Activated CD4-positive, CD25-positive, alpha-beta regulatory T cell treated with anti-CD3 and anti-CD28 coated beads, Interleukin-2, amount 50 U/mL, for 72 hours (primary cell): ENCODE measurements around the gene SPSB1.

Experiments used
- DNase-seq: peaks from one replicate; pipeline ENCODE4 v3.0.0; 2021

Gene SPSB1

GRCh38 chr1:9397997-9398526 is 105.4 kb downstream of the SPSB1 start:
- DNase-seq = no peak

- DNase-seq = no peak
Observed at GRCh38 chr1:9399510-9400424, 107.1 kb downstream of the SPSB1 start.

GRCh38 chr1:9400425-9401079 is 107.9 kb downstream of the SPSB1 start:
- DNase-seq = no peak

DNA sequence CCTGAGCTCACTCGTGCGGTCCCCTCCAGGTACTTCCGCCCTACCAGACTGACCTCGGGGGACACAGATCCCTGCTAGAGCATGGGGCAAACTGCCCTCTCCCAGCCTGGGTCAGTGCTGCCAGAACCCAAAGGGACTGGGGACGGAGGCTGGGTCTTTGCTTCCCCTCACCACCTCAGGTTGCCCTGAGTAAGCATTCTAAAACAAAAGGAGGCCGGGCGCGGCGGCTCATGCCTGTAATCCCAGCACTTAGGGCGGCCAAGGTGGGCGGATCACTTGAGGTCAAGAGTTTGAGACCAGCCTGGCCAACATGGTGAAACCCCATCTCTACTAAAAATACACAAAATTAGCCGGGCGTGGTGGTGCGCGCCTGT is 108.4 kb downstream of the SPSB1 start:
- DNase-seq = no peak

- DNase-seq = no peak
Observed at GRCh38 chr1:9402256-9402616, 109.5 kb downstream of the SPSB1 start.

DNA sequence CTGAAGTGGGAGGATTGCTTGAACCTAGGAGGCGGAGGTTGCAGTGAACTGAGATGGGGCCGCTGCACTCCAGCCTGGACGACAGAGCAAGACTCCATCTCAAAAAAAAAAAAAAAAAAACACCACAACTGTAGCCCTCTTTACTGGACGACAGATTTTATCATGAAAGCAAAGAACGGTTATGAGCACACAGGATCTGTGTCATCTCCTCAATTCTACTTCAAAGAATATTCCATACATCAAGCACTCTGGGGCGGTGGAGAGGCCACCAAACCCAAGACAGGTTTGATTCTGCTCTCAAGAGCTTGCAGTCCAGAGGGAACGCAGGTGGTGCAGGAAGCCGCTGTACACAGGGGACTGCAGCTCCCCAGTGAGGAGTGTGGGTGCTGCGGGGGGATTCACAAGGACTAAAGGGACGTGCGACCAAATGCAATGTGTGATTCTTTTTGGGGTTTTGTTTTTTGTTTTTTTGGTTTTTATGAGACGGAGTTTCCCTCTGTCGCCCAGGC is 110.1 kb downstream of the SPSB1 start:
- DNase-seq = no peak

DNA sequence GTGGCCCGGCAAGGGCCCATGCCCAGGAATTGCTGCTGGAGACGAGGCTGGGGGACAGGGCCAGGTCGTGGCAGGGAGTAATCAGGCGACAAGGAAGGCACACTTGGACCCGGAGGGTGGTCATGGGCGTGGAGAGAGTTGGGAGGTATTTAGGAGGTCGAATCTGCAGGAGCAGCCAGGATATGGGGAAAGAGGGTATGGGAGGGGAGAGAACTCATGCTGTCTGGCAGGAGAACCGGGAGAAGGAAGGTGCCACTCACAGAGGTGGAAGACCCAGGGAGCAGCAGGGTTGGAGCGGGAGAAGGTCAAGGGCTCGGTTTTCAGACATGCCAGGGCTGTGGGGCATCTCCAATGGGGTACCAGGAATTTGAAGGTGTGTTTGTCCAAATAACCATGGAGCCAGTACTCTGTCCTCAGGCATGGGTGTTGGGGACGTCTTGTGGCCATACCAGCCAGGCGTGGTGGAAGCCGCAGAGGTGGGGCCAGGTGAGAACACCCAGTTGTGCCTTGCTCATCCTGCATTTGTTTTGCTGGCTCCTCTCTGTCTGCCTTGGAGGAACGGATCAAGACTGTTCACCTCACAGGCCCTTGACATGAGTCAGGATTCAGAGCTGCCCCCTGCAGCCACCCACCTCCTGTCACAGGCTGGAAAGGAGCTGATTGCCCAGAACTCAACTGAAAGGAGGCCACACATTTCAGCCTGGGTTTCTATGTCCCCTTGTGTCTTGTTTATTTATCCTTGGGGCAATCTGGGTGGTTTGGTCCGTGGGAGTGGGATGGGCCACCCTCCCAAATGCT is 111.6 kb downstream of the SPSB1 start:
- DNase-seq = no peak

- DNase-seq = no peak
Observed at GRCh38 chr1:9406111-9406510, 113.4 kb downstream of the SPSB1 start.

DNA sequence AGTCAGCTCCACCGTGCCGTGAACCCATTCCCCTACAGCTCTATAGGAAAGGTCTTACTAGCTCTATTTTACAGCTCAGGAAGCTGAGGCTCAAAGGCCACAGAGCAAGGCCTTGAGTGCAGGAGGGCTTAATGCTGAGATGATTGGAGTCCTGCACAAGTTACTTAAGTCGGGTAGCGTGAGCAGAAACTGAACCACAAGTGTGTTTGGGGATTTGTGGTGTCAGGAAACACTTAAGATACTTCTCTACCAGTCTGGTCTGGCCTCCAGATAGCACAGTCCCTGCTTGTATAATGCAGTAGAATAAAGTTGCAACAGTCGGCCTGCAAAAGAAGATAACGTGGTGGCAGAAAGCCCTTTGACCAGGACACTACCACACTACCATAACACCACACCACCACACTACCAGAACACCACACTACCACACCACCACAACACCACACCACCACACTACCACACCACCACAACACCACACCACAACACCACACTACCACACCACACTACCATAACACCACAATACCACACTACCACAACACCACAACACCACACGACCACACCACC is 118.1 kb downstream of the SPSB1 start:
- no peak for DNase-seq

DNA sequence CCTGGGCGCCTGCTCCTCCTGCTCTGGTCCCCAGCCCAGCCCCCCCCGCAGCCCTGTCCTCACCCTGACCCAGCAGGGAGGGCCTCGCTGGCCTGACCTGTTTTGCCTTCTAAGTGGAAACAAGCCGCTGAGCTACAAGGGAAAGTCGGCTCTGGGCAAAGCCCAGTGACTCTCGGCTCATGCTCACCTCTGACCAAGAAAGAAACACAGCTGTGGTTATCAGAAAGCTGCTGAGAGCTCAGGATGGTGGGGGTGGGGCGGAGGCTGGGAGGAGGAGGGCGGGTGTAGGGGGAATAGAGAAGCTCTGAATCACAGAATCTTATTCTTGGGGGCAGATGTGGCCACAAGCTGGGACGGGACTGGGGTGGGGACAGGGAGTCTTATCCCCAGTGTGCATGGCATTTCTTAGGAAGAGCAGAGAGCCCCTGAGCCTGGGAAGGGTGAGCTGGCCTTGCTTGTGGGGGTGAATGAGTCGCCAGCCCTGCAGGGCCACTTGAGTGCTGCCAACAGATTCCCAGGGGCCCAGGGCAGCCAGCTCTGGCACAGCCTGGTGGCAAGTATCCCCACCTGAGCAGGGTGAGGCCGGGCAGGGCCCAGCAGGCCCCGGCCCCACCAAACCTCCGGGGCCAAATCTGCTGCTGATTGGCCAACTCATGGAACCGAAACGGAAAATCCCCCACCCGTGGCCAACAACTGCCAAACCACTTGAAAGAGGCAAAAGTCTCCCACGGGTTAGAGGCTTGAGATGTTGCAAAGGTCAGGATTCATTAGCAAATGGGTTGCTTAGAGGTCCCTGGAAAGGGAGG is 120.6 kb downstream of the SPSB1 start:
- peak; percentile 63 for DNase-seq

GRCh38 chr1:9413877-9414213 is 121.2 kb downstream of the SPSB1 start:
- DNase-seq = no peak

GRCh38 chr1:9416506-9416905 is 123.8 kb downstream of the SPSB1 start:
- DNase-seq = no peak

- DNase-seq = no peak
Observed at GRCh38 chr1:9416918-9417500, 124.3 kb downstream of the SPSB1 start.

DNA sequence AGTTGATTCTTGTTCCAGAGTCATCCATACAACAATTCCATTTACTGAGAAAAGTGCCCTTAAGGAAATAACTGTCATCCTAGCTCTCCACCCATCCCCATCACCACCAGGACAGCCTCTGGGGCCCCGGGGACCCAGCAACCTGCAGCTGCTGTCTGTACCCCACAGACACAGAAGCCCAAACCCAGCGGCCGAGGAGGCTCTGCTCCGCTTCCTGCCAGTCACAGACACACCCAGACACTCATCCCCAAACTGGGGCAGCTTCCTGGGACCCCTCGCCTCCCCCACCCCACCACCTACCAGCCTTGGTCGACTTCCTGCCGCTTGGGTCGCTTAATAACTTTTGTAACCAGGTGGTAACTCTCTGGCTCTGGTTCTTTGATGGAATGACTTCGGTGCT is 125.0 kb downstream of the SPSB1 start:
- DNase-seq = no peak

DNA sequence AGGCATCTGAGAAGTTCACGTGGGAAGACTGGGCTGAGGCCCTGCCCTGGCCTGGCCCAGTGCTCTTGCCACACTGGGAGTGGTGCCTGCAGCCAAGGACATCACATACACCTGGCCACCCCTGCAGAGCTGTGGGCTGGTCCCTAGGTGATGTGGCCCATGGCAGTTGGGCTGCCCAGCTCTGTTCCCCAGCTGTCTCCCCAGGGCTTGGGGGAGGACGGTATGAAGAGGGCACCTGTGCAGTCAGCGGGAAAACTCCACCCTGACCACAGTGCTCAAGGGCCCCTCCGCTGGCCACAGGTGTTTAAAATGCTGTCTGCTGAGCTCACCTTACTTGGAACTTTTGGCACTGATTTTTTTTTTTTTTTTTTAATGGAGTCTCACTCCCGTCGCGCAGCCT is 126.2 kb downstream of the SPSB1 start:
- no peak for DNase-seq
